ENCODE data around the gene PHC2. TPM values are rescaled to one million over a fixed set of nuclear protein-coding genes. Genes with fewer than 3 reads are reported as not detected.

PHC2 gene
- total RNA-seq, 1 experiment from 2014 or later = 9.4 TPM

GRCh38 chr1:33351281-33351660, 79.6 kb downstream of the PHC2 start:
- Histone ChIP-seq H3K4me1 (ENCODE audit: insufficient read depth, low read length) (no peaks in the 10 kb centered on the region; the same call in 1 of the 2 replicates), H3K79me2 (ENCODE audit: insufficient read depth, low read length) (no peaks in the 10 kb centered on the region), H4K20me1 (ENCODE audit: control insufficient read depth, insufficient read depth, insufficient read length) (no peaks in the 10 kb centered on the region), H4K5ac (ENCODE audit: insufficient read length, low read depth, low read length) (no peak overlapping the region), H2BK5ac (ENCODE audit: insufficient read length, low read length) (no peak overlapping the region), H3K9ac (ENCODE audit: extremely low read depth, insufficient read length, low read length) (no peak overlapping the region), H3K27me3 (ENCODE audit: insufficient read depth, low read length) (peaks cover 49% of the 10 kb centered on the region), H3K23me2 (ENCODE audit: insufficient read length, low read depth, low read length, poor library complexity, severe bottlenecking) (peaks cover 12% of the 10 kb centered on the region), H4K8ac (replicated peaks; ENCODE audit: insufficient read length, low read depth, low read length) (no peak overlapping the region), H3K27ac (ENCODE audit: insufficient read length, low read depth, low read length) (no peak overlapping the region), H3K18ac (ENCODE audit: insufficient read length, low read depth, low read length) (no peak overlapping the region), H3K23ac (ENCODE audit: insufficient read length, low read depth, low read length) (no peak overlapping the region), H2BK20ac (ENCODE audit: low read depth, low read length, poor library complexity, severe bottlenecking) (no peak overlapping the region), H2BK120ac (ENCODE audit: low read depth, low read length, poor library complexity, severe bottlenecking) (no peak overlapping the region), H2BK12ac (ENCODE audit: insufficient read length, low read depth, low read length) (no peak overlapping the region), H2AFZ (ENCODE audit: low read length) (no peak overlapping the region), H2AK5ac (ENCODE audit: insufficient read length, low read length) (no peak overlapping the region), H3K4me2 (ENCODE audit: insufficient read depth, insufficient read length, low read length) (no peak overlapping the region), H3K79me1 (ENCODE audit: insufficient read depth, low read depth, low read length, poor library complexity, severe bottlenecking) (no peaks in the 10 kb centered on the region), H3T11ph (ENCODE audit: low read length) (no peak overlapping the region), H3K9me3 (ENCODE audit: control insufficient read depth, low read depth, low read length) (no peaks in the 10 kb centered on the region), H3K56ac (ENCODE audit: insufficient read length, low read depth, low read length) (no peak overlapping the region), H4K91ac (ENCODE audit: insufficient read length, low read depth, low read length) (no peak overlapping the region), H3K4ac (ENCODE audit: low read depth, low read length) (no peak overlapping the region), H3K14ac (ENCODE audit: insufficient read depth, low read length) (no peak overlapping the region), H2BK15ac (ENCODE audit: low read depth, low read length) (no peak overlapping the region)
- peaks cover 90% of the 10 kb centered on the region for H3K27me3 Mint-ChIP-seq (ENCODE audit: low read depth)
- peak overlapping the region in 1 of 2 experiments; percentile 52; a peak in 3 of 5 replicates for H3K4me3 Mint-ChIP-seq
- H3K9me3 Mint-ChIP-seq = peaks cover 0 to 3% of the 10 kb centered on the region in 2 experiments; a peak in 2 of 5 replicates
- TF ChIP-seq, protein P1, sequence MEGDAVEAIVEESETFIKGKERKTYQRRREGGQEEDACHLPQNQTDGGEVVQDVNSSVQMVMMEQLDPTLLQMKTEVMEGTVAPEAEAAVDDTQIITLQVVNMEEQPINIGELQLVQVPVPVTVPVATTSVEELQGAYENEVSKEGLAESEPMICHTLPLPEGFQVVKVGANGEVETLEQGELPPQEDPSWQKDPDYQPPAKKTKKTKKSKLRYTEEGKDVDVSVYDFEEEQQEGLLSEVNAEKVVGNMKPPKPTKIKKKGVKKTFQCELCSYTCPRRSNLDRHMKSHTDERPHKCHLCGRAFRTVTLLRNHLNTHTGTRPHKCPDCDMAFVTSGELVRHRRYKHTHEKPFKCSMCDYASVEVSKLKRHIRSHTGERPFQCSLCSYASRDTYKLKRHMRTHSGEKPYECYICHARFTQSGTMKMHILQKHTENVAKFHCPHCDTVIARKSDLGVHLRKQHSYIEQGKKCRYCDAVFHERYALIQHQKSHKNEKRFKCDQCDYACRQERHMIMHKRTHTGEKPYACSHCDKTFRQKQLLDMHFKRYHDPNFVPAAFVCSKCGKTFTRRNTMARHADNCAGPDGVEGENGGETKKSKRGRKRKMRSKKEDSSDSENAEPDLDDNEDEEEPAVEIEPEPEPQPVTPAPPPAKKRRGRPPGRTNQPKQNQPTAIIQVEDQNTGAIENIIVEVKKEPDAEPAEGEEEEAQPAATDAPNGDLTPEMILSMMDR (conservative IDR thresholded peaks at IDR 0.05) = no peak
- H3K27ac Mint-ChIP-seq = no peak overlapping the region
- no CpG with 5 or more reads among the region's 6 CpGs for WGBS (ENCODE audit: extremely low coverage, insufficient read length, low lambda C conversion rate)
- no peak for DNase-seq
- H3K36me3 Mint-ChIP-seq (ENCODE audit: insufficient read depth in 1 of 3, low read depth in 3 of 3) = no peaks in the 10 kb centered on the region; a peak in 1 of 7 replicates
- H3K4me1 Mint-ChIP-seq = peaks cover 34 to 42% of the 10 kb centered on the region in 2 experiments

All from H9 (cell line).